Adipocyte (in vitro differentiated cells): ENCODE results near the gene SLC6A19.

ENCODE experiments used
- DNase-seq: peaks from one replicate; pipeline ENCODE4 v3.0.0-alpha.2; 2015; ENCODE audit warnings: low read depth
- H3K27me3 ChIP-seq: replicated peaks from 2 replicates; pipeline ENCODE4 v1.7.0; 2013; ENCODE audit warnings: mild to moderate bottlenecking, low read length, moderate library complexity; ENCODE audit not compliant: control insufficient read depth, insufficient read depth
- H3K36me3 ChIP-seq: 2 replicates; pipeline ENCODE4 v1.7.0; 2013; ENCODE audit warnings: low read length, mild to moderate bottlenecking, moderate library complexity; ENCODE audit not compliant: control insufficient read depth, insufficient read depth, severe bottlenecking
- H3K4me1 ChIP-seq: 2 replicates; pipeline ENCODE4 v1.7.0; 2013; ENCODE audit warnings: mild to moderate bottlenecking, low read length, moderate library complexity; ENCODE audit not compliant: control insufficient read depth, insufficient read depth
- H3K4me3 ChIP-seq: 2 replicates; pipeline ENCODE4 v1.7.0; 2013; ENCODE audit warnings: mild to moderate bottlenecking, low read length, moderate library complexity
- H3K9ac ChIP-seq: 2 replicates; pipeline ENCODE4 v1.7.0; 2013; ENCODE audit warnings: mild to moderate bottlenecking, low read length, moderate library complexity
- H3K9me3 ChIP-seq: 2 replicates; pipeline ENCODE4 v1.7.0; 2013; ENCODE audit warnings: mild to moderate bottlenecking, low read length, moderate library complexity; ENCODE audit not compliant: control insufficient read depth

Gene SLC6A19

DNA sequence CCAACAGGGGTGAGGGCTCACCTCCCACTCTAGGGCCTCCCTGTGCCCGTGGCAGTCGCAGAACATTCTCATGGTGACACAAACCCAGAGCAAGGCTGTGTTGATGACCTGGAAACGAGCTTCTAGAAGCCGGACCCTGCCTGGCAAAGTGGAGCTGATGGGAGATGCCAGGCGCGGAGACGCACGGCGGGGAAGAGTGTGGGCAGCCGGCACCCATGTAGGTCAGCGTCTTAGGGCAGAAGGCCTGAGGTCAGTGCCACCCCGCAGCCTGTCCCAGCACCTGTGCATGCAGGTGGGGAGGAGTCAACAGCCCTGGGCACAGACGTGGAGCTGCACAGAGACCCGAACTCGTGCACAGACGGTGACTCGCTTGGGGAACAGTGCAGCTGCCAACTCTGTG, 29.2 kb downstream of the SLC6A19 start:
- Histone ChIP-seq H3K9me3 (peaks cover 13% of the 10 kb centered on the region), H3K9ac (no peak overlapping the region), H3K36me3 (no peaks in the 10 kb centered on the region), H3K4me1 (no peaks in the 10 kb centered on the region), H3K4me3 (no peak overlapping the region), H3K27me3 (peaks cover 18% of the 10 kb centered on the region)
- DNase-seq = no peak

DNA sequence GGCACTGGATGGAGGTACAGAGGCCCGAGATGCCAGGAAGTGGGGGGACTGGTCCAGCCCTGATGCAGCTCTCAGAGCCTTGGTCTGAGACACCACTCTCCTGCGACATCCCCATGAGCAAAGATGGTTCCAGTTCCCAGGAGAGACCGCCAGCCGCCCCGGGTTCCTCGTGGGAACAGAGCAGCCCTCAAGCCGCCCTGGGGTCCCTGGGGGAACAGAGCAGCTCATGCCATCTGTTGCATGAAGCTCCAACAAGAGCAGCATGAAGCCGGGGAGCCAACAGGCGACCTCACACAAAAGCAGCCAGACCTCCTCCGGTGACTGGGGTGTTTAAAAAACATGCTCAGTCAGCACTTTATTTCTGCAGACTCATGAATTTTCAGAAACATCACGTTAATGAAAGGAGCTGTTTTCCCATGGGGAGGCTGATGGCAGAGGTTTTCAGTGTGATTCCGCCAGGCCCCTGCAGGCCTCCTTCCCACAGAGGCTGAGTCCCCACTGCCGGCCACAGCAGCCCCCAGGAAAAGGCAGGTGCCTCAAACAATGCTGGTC, 30.0 kb downstream of the SLC6A19 start:
- H3K4me1 ChIP-seq = no peaks in the 10 kb centered on the region
- peaks cover 13% of the 10 kb centered on the region for H3K27me3 ChIP-seq
- H3K9ac ChIP-seq = no peak overlapping the region
- DNase-seq = no peak
- no peak overlapping the region for H3K4me3 ChIP-seq
- peaks cover 22% of the 10 kb centered on the region for H3K9me3 ChIP-seq
- no peaks in the 10 kb centered on the region for H3K36me3 ChIP-seq

- H3K4me3 ChIP-seq = no peak overlapping the region
- no peaks in the 10 kb centered on the region for H3K36me3 ChIP-seq
- no peak for DNase-seq
- H3K9me3 ChIP-seq = peaks cover 24% of the 10 kb centered on the region
- no peaks in the 10 kb centered on the region for H3K4me1 ChIP-seq
- H3K27me3 ChIP-seq = peaks cover 13% of the 10 kb centered on the region
- H3K9ac ChIP-seq = no peak overlapping the region
Measured at GRCh38 chr5:1232780-1233179, 31.4 kb downstream of the SLC6A19 start.

DNA sequence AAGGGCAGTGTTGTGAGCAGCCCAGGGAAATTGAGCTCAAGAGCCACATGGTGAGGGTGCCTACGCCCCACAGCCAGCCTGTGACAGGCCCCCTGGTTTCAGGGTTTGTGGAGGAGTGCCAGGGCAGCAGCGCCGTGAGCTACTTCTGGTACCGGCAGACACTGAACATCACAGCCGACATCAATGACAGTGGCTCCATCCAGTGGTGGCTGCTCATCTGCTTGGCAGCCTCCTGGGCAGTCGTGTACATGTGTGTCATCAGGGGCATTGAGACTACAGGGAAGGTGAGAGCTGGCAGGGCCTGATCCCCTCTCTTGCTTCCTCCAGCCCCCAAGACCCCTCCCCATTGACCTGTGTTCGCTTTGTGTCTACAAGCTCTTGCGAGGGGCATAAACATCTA, 34.0 kb downstream of the SLC6A19 start:
- H3K36me3 ChIP-seq = no peaks in the 10 kb centered on the region
- no peaks in the 10 kb centered on the region for H3K4me1 ChIP-seq
- peaks cover 10% of the 10 kb centered on the region for H3K27me3 ChIP-seq
- no peak overlapping the region for H3K4me3 ChIP-seq
- no peak for DNase-seq
- H3K9me3 ChIP-seq = peaks cover 24% of the 10 kb centered on the region
- no peak overlapping the region for H3K9ac ChIP-seq

DNA sequence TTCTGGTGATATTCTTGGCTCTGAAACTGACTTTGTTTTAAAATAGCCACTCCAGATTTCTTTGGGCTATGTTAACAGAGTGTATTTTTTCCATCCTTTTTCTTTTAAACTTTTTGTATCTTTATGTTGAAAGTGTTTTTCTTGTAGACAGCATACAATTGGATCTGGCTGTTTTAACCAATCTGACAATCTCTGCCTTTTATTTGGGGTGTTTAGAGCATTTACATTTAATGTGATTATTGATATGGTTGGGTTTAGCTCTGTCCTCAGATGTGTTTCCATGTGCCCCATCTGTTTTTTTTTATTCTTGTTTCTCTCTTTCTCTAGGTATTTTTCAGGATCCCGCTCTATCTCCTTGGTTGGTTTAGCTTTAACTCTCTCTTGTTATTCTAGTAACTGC, 34.4 kb downstream of the SLC6A19 start:
- DNase-seq = no peak

GRCh38 chr5:1239505-1240251, 38.3 kb downstream of the SLC6A19 start:
- Histone ChIP-seq H3K27me3 (peaks cover 11% of the 10 kb centered on the region), H3K36me3 (no peaks in the 10 kb centered on the region), H3K4me1 (no peaks in the 10 kb centered on the region), H3K9me3 (peaks cover 20% of the 10 kb centered on the region), H3K4me3 (no peak overlapping the region), H3K9ac (no peak overlapping the region)
- DNase-seq = no peak

More for the DNA sequence above, 34.4 kb downstream of the SLC6A19 start:
- H3K27me3 ChIP-seq = peaks cover 8% of the 10 kb centered on the region
- H3K4me1 ChIP-seq = no peaks in the 10 kb centered on the region
- H3K9ac ChIP-seq = no peak overlapping the region
- no peak overlapping the region for H3K4me3 ChIP-seq
- H3K9me3 ChIP-seq = peaks cover 24% of the 10 kb centered on the region
- no peaks in the 10 kb centered on the region for H3K36me3 ChIP-seq

DNA sequence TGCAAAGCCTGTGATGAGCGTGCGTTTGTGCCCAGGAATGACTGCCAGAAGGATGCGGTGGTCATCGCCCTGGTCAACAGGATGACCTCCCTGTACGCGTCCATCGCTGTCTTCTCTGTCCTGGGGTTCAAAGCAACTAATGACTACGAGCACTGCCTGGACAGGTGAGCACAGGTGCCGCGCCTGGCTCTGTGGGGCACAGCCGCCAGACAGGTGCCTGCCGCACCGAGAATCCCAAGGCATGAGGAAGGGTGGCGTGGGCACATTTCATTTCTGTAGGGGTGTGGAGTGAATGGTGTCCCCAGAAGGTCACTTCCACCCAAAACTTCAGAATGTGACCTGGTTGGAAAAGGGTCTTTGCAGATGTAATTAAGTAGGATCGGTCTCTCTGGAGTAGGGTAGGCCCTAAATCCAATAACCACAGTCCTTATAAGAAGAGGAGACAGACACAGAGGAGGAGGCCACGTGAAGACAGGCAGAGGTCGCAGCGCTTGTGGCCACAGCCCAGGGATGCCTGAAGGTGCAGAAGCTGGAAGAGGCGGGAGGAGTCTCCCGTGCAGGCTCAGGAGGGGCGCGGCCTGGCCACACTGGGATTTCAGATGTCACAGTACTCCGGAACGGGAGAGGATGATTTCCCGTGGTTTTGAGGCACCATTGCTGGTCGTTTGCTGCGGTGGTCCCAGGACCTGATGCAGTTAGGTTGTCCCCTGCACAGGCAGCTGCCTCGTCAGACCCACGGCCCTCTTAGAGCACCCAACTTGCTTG, 39.3 kb downstream of the SLC6A19 start:
- Histone ChIP-seq H3K4me3 (no peak overlapping the region), H3K27me3 (peaks cover 17% of the 10 kb centered on the region), H3K9me3 (peaks cover 10% of the 10 kb centered on the region), H3K9ac (no peak overlapping the region), H3K36me3 (no peaks in the 10 kb centered on the region), H3K4me1 (no peaks in the 10 kb centered on the region)
- DNase-seq = no peak

DNA sequence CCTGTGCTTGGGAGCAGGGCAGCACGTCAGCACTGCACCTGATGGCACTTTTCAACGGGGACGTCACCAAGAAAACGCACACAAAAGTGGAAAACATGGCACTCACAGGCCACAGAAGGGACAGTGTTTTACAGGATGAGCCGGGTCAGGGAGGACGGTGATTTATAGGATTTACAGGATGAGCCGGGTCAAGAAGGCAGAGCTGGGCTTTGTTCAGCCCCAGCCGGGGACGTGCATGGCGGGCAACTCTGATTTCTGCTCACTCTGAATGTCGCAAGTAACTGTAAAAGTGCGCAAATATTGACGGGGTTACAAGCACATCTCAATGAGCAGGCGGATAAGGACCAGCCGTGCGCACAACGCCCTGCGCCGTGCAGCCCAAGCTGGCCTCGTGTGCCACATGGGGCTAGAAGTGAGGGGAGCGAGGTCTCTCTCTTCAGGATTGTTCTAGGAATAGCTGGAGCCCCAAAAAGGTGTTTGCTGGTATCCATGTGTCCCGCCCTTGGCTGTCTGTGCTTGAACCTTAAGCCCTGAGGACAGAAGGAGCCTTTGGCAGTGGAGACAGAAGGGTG, 40.2 kb downstream of the SLC6A19 start:
- Histone ChIP-seq H3K36me3 (no peaks in the 10 kb centered on the region), H3K4me3 (no peak overlapping the region), H3K4me1 (no peaks in the 10 kb centered on the region), H3K9ac (no peak overlapping the region), H3K9me3 (peaks cover under 1% of the 10 kb centered on the region), H3K27me3 (peaks cover 17% of the 10 kb centered on the region)
- no peak for DNase-seq

DNA sequence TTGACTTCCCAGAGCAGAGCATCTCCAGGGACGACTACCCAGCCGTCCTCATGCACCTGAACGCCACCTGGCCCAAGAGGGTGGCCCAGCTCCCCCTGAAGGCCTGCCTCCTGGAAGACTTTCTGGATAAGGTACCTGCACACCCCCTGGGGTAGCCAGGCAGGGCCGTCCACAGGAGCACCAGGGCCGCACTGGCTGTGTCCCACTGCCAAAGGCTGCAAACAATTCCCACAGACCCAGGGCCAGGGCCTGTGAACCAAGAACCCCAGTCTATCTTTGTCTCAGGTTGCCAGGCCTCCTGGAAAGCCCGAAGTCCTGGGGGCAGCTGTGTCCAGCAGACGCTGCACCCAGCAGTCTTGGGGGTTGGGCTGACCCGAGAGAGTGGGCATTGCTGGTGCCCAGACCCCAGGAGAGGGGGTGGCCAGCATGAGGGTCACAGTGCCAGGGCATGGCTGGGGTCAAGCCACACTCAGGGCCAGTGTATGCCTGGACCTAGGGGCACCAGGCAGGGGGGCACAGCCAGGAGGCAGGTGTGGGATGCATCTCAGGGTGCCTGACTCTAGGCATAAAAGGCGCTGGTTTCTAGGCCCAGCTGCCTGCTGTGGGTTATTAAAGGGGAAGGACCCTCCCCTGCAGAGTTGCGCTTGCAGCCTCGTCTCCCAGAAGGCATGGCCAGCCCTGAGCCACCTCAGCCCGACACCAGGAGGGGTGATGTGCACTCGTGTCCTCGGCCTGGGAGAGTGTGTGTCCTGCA, 41.5 kb downstream of the SLC6A19 start:
- Histone ChIP-seq H3K9me3 (no peaks in the 10 kb centered on the region), H3K4me1 (no peaks in the 10 kb centered on the region), H3K4me3 (no peak overlapping the region), H3K9ac (no peak overlapping the region), H3K27me3 (peaks cover 18% of the 10 kb centered on the region), H3K36me3 (no peaks in the 10 kb centered on the region)
- DNase-seq = no peak

- Histone ChIP-seq H3K4me3 (no peak overlapping the region), H3K9me3 (no peaks in the 10 kb centered on the region)
- no peak for DNase-seq
Measured at GRCh38 chr5:1243487-1244130, 42.2 kb downstream of the SLC6A19 start.

More at GRCh38 chr5:1243487-1244130, 42.2 kb downstream of the SLC6A19 start:
- Histone ChIP-seq H3K27me3 (peaks cover 25% of the 10 kb centered on the region), H3K9ac (no peak overlapping the region), H3K4me1 (no peaks in the 10 kb centered on the region), H3K36me3 (no peaks in the 10 kb centered on the region)
